Stimulated activated CD8-positive, alpha-beta memory T cell treated with anti-CD3 and anti-CD28 coated beads, Interleukin-12 subunit alpha, Interleukin-12 subunit beta, amount 100 ng/mL, for 24 hours (primary cell): ENCODE measurements around the gene OR2A5.
"Not testable (repeated sequence)": the region's sequence is repeated elsewhere in the genome, so short reads cannot be mapped to it uniquely, and the experiment has no call there.

Source experiments
- DNase-seq: peaks from one replicate; pipeline ENCODE4 v3.0.0-alpha.2; 2020; ENCODE audit errors: extremely low read depth

Gene OR2A5

DNA sequence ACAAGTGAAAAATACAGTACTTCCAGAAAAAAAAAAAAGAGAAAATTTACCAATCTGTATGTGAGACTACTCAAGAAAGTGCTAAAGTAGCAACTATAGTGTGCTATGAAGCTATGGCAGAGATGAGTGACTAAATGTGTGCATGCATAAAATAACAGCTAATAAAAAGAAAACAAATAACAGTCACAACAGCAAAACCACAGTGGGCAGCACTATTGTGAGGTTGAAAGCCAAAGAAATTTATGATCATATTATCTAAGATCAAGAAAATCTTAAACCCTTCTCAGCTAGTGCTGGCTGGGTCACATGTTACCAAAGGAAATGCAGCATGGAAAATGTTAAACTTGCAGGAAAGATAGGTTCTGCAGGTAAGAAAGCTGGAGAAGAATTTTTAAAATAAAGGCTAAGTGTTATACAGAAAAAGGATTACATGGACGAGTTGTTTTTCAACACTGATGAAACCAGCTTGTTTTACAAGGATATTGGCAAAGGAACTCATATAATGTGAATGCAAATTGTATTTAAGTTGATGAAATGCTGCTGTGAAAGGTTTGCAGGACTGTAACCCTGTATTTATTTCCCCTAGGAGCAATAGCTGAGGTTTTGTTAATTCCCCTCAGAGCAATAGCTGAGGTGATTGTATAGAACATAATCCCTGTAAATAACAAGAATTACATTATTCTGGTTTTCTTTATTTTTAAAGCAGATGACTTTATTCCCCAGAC is 15.6 kb upstream of the OR2A5 start:
- DNase-seq = no peak

DNA sequence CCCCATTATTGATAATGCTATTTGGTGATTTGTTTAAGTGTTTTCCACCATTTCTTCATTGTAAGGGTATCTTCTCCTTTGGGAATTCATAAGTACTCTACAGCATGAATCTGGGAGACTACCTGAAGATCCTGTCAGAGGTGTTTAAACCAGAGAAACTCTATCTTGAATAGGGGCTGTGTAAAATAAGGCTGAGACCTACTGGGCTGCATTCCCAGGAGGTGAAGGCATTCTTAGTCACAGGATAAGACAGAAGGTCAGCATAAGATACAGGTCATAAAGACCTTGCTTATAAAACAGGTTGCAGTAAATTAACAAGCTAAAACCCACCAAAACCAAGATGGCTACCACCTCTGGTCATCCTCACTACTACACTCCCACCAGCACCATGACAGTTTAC is 13.4 kb upstream of the OR2A5 start:
- no peak for DNase-seq

DNA sequence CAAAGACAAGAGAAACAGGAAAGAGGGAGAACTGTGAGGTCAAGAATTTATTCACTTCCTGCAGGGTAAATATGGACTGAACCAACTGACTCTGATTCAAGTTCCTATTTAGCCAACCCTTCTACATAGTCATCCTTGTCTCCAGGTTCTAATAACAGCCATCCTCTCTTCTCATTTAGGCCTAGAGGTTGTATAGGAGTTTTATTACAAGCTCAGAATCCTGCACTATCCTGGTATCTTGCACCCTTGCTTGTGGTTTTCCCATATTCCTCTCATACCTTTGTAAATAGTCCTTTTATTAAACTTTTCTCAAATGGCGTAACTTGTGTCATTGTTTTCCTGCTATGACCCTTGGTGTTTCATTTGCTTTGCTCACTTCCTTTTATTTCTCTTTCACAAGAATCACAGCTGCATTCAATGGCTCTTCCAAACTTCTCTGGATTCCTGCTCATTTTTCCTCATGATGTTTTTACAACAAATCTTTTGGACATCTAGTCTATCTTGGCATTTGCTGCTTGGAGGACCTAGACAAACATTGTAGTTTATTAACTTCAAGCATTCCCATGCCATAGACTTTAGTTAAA is 12.4 kb upstream of the OR2A5 start:
- DNase-seq = no peak

DNA sequence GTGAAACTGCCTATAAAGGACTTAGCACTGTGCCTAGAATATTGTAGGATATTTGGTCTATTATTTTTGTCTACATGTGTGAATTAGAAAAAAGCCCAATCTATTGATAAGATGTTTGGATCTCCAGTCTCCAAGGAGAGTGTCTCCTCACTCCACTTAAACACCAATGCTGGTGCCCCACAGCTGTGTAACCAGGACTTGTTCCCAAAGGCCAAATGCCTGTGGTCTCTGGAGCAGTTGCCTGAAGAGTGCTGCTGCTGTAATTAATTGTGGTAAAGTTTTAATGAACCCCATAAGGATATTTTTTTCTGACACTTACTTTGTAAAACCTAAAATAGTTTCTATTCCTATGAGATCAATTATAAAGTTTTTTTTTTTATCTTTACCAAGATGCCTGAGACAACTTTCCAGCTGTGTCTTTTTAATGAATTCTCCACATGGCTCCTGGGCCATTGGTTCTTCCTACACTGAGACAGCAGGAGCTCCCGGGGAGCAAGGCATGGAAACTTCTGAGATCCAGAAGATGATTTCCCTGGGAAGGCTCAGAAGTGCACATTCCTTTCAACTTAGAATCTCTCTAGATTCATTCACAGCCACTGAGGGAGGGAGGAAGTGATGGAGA is 11.2 kb upstream of the OR2A5 start:
- no peak for DNase-seq

DNA sequence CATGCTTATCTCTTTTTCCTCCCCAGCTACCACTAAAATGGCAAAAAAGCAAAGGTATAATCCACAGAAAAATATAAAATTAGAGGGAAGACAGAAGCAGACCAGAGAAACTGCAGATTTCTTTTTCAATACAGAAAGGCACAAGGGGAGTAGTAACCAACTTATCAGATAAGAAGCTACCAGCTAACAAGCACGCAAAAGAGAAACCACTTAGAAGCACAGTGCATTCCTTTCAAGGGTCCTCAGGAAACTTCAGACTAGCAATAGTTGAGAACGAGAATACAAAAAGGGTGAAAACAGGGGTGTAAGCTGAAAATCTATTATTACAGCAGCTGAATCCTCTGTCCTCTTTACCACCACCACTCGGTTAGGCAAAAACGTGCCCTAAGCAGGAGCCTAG is 9.9 kb upstream of the OR2A5 start:
- DNase-seq = no peak

DNA sequence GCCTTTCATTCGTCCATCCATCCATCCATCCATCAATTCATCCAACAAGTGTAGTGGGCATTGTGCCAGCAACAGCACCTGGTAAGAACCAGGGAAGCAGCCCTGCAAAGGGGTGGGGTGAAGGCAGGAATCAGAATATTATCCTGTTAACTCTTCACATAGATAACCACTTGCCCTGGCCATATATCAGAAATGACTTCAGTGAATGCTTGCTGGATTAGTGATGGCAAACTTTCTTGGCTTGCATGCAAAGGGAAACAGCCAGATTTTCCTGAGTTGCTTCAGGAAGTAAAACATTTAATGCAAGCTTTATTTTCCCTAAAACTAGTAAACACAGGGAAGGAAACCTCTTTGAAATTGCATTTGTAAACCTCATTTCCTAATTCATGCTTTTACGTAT is 743 bp downstream of the OR2A5 start:
- DNase-seq = no peak

DNA sequence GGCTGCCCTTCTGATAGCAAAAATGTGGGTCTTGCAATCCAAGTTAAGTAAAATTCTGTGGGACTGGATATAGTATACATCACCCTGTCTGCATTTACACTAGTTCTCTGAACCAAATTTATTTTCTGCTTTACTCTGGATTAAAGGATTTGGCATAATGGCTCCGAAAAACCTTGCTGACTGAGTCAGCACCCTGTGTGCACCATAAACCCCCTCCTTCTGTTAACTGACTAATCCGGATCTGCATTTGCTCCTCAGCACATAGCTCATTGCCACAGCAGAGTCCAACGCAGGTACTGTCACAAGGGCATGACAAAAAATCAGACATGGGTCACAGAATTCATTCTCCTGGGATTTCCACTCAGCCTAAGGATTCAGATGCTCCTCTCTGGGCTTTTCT is 1.3 kb downstream of the OR2A5 start:
- DNase-seq = no peak

DNA sequence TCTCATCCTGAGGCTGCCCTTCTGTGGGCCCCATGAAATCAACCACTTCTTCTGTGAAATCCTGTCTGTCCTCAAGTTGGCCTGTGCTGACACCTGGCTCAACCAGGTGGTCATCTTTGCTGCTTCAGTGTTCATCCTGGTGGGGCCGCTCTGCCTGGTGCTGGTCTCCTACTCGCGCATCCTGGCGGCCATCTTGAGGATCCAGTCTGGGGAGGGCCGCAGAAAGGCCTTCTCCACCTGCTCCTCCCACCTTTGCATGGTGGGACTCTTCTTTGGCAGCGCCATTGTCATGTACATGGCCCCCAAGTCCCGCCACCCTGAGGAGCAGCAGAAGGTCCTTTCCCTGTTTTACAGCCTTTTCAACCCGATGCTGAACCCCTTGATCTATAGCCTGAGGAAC is 2.1 kb downstream of the OR2A5 start:
- DNase-seq = not testable (repeated sequence)

DNA sequence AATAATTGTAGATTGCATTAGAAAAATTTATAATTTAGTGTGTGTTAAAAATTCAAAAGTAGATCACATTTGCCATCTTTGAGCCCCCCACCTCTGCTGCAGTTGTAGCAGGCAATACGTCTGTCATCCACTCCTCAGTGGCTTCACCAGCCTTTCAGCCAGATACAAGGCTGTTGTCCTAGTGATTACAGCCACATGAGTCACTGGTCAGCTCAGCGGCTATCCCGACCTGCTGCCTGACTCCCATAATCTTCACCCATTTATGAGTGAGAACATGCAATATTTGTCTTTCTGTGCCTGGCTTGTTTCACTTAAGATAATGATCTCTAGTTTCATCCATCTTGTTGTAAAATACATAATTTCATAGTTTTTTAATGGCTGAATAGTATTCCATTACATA is 9.2 kb downstream of the OR2A5 start:
- DNase-seq = no peak

DNA sequence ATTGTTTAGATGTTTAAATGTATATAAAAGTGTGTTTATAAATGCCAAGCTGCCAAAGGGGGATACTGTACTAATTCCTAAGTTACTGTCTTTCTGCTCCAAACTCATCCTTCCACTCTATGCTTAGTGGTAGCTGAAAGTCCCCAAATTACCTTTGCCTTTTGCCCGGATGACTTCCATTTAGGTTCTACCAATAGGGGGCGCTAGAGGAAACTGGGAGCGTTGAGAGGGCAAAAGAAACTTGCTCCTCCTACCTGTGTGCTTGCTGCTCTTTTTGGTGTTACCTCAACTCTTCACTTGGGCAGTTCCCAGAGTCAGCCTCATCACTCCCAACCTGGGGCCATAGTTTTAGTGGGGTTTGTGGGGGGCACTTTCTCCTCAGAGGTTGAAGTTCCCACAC is 15.0 kb downstream of the OR2A5 start:
- no peak for DNase-seq

DNA sequence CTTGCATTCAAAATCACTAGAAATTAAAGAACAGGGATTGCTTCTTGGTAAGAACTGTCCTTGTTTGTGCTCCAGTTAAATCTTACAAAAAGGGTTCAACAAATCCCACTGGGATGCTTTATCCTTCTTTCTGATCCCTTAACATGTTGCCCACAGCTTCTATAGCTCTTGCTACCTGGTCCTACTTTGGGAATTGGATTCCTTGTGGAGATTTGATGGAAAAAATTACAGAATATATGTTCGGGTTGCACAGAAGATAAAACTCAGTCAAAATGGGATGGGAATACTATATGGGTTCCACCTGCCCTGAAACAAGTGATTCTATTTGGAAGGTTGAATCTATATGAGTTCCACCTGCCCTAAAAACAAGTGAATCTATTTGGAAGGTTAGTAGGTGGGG is 20.8 kb downstream of the OR2A5 start, which contains the start of gene OR2A25:
OR2A25 (plus strand) TSS at position 301 of the 400 bp plus-strand sequence. CDS start 4,409 bp downstream, outside the sequence.
- DNase-seq = no peak

DNA sequence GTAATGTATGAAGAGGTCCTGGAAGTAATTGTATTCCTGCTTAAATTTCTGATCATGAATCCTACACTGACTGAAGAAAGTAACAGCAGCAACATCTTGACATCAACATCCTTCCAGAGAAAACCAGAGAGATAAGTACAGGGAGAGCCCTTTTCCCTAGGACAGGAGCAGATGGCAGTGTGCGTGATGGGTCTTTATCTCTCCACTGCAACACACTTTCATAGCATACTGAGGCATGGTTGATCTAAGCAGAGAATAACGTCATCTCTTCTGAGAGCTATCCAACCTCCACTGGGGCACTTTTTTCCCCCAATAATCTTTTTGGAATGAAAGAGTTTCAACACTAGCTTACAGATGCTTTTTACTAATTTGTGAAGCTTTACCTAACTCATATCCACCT is 21.2 kb downstream of the OR2A5 start:
- DNase-seq = no peak

DNA sequence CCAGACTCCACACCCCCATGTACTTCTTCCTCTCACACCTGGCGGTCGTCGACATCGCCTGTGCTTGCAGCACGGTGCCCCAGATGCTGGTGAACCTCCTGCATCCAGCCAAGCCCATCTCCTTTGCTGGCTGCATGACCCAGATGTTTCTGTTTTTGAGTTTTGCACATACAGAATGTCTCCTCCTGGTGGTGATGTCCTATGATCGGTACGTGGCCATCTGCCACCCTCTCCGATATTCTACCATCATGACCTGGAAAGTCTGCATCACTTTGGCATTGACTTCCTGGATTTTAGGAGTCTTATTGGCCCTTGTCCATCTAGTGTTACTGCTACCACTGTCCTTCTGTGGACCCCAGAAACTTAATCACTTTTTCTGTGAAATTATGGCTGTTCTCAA is 25.6 kb downstream of the OR2A5 start:
- DNase-seq = no peak

DNA sequence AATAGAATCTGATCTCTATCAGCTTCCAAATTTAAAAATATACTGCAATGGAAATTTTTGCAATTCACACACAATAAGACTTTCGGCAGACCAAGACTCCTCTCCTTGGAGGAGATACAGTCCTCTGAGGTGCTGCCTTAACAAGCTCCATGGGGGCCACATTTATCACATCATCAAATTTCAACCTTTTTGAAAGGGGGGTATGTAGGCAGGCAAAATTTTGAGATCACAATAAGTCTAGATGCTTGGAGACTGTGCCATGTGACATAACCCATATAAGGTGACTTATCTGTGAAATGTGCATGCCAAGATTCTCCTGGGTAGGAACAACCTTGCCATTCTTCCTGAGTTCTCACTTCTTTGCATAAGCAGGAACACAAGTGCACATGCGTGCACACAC is 37.2 kb downstream of the OR2A5 start, which contains the start of gene OR2A12:
OR2A12 (plus strand) TSS at position 301 of the 400 bp plus-strand sequence. CDS start 8,830 bp downstream, outside the sequence.
- no peak for DNase-seq

DNA sequence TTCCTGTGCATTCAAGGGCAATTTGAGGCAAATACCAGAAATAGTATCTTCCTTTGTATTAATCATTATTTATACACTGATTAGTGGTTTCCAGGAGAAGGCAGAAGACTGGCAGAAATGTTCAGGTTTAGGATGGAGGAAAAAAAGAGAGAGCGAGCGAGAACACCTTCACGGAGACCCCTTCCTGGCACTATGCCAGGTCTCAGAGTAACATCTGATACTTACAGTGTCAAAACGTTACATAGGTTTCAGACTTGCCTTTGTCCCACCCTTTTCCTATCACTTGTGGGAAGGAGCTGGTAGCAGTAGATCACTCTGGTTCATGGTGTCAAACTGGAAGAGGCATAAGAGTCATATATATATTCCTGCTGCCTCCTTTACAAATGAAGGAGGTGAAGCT is 38.0 kb downstream of the OR2A5 start:
- DNase-seq = no peak

DNA sequence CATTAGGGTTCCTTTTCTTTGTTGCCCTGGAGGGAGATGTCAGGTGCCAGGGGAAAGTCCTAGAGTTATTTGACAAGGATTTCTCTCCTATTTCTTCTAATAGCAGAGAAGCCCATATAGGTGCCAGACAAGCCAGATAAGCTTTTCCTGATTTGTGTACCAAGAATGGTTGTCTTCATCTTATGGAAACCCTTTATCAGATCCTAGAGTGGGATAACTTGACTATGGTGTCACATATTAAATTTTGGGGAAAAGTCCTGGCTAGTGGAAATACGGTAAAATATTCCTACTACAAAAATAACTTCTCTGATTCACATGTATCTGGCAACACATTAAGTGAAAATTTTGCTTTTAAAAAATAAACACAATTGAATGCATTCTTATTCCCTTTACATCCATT is 38.5 kb downstream of the OR2A5 start:
- no peak for DNase-seq

DNA sequence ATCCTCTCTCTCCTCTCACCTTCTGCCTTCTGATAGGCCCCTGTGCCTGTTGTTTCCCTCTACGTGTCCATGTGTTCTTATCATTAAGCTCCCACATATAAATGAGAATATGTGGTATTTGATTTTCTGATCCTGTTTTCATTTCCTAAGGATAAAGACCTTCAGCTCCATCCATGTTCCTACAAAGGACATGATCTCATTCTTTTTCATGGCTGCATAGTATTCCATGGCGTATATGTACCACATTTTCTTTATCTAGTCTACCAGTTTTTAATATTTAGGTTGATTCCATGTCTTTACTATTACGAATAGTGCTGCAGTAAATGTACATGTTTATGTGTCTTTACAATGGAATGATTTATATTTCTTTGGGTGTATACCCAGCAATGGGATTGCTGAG is 41.9 kb downstream of the OR2A5 start:
- no peak for DNase-seq

DNA sequence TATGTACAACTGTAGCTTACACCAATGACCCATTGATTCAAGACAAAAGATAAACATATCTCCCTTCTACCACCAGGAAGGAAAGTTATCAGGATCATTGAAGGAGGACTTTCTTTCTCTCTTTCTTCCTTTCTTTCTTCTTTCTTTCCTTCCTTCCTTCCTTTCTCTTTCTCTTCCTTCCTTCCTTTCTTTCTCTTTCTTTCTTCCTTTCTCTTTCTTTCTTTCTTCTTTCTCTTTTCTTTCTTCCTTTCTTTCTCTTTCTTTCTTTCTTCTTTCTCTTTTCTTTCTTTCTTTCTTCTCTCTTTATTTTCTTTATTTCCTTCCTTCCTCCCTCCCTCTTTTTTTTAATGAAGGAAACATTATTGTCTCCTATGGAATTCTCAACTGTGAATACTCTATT is 50.0 kb downstream of the OR2A5 start:
- DNase-seq = no peak

DNA sequence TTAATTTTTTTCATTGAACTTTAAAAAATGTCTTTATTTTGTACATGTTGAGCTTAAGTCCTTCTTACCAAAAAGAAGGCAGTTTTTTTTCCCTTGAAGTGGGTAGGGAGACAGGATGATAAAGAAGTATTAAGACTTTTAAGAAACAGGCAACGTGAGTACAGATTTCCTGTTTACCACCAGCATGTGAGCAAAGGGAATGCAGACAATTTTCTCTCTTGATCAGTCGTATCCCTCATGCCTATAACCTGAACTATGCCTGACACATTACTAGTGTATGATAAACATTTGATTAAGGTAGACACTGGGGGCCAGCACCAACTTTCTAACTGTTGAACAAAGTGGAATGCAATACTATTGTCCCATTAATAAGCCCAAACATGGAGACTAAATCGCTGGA is 51.9 kb downstream of the OR2A5 start:
- no peak for DNase-seq

DNA sequence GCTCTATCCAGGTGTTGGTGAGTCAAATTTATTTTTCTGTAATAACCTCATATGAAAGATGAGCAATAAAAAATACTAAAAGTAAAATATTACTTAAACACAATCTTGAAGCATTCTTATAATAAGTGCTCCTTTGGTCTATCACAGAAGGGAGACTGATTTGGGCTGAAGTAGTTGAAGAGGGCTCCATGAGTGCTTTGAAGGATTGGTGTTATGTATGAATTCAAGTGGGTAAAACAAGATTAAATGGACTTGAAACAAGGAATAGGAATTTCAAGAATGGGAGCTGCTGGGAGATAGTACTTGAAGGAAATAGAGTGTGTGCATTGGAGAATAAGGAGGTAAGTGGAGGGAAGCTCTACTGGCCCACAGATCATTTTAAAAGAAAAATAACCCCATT is 53.3 kb downstream of the OR2A5 start:
- DNase-seq = no peak

DNA sequence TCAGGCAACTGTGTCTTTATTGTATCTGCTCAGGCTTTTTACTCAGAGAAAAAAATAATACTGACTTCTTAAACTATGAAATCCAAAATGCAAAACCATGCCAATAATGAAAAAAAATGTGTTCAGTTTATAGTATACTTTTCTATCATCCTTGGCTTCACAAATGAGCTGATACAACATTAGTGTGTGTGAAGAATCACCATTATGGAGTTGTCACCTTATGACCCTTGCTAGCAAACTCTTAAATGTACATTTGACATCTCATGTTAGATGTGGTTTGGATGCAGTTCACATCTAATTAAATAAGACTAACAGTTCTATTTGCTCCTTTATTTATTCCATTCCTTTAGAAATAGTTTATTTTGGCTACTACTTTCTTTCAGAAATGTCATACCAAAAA is 56.5 kb downstream of the OR2A5 start:
- no peak for DNase-seq
